Breast epithelium (tissue), 4 donors: ENCODE measurements around the gene PSMD8. TPM values are rescaled to one million over a fixed set of nuclear protein-coding genes. Genes with fewer than 3 reads are reported as not detected.

Source experiments
- DNase-seq, 2 donors: peaks; one replicate each; pipeline ENCODE4 v3.0.0-alpha.2; 2019; ENCODE audit warnings: low spot score in 2 of 2
- H3K27ac ChIP-seq, 2 donors: fragments of 200-600 bp; sonication (generic) in 1 of 2; one replicate each; pipeline ENCODE4 v1.5.1; 2016 to 2019; ENCODE audit warnings: mild to moderate bottlenecking in 1 of 2
- H3K27me3 ChIP-seq, 2 donors: fragments of 200-600 bp; sonication (generic) in 1 of 2; one replicate each; pipeline versions ENCODE4 v1.5.1 to v1.6.0; 2017 to 2019; ENCODE audit warnings: control low read depth in 1 of 2, mild to moderate bottlenecking in 1 of 2
- H3K36me3 ChIP-seq: fragments of 200-600 bp; one replicate; pipeline ENCODE4 v1.5.1; 2019
- H3K4me1 ChIP-seq, 2 donors: fragments of 200-600 bp; sonication (generic); one replicate each; pipeline ENCODE4 v1.5.1; 2016 to 2019; ENCODE audit warnings: control low read depth in 1 of 2
- H3K4me3 ChIP-seq, 3 donors: fragments of 200-600 bp; sonication (generic); 1 replicate in 2 of 3; 2 replicates in 1 of 3; pipeline ENCODE4 v1.5.1; 2016 to 2019; ENCODE audit warnings: mild to moderate bottlenecking in 3 of 3, moderate library complexity in 2 of 3
- H3K9me3 ChIP-seq, 2 donors: fragments of 200-600 bp; sonication (generic) in 1 of 2; one replicate each; pipeline ENCODE4 v1.5.1; 2016 to 2019; ENCODE audit warnings: control low read depth in 1 of 2
- POLR2A ChIP-seq: fragments of 450-650 bp; IDR thresholded peaks from one replicate; pipeline ENCODE4 v1.6.1; 2016; ENCODE audit warnings: antibody characterized with exemption, mild to moderate bottlenecking, moderate library complexity
- POLR2AphosphoS5 ChIP-seq, 3 donors: sonication (generic); formaldehyde crosslinking; IDR thresholded peaks; one replicate each; pipeline ENCODE4 v1.6.1; 2017; ENCODE audit warnings: antibody characterized with exemption in 3 of 3
- intact Hi-C: fragments of 100-400 bp; cut with DNase I; formaldehyde crosslinking; loops from one replicate; pipeline ENCODE4 v1.15.1; 2023; ENCODE audit warnings: low total_unique reads
- total RNA-seq, 3 donors: library from RNA; depleted of rRNA; stranded (reverse); fragments of >200 nt; gene quantifications; one replicate each; pipeline ENCODE4 v1.1.0, GENCODE V29; 2016
- TF ChIP-seq, protein P1 (sequence below), 3 donors: fragments of 450-650 bp; IDR thresholded peaks; one replicate each; pipeline ENCODE4 v1.5.1; 2016 to 2017; ENCODE audit warnings: antibody characterized with exemption in 3 of 3, mild to moderate bottlenecking in 3 of 3, moderate library complexity in 3 of 3

The PSMD8 gene
- total RNA-seq, 3 donors from 2014 or later: 203 to 598 (median 218) TPM

DNA sequence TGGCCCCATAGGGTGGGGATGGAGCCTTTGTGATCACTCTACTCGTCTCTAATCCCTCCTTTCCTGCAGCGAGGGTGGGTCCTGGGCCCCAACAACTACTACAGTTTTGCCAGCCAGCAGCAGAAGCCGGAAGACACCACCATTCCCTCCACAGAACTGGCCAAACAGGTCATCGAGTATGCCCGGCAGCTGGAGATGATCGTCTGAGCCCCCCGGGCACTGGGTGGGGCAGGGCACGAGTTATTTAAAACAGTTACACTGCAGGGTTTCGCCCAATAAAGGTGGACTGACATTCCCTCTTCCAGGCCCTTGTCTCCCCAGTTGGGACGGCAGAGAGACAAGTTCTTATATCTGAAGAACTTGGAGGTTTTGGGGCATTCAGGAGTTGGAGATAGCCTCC, 8.8 kb downstream of the PSMD8 start:
- H3K27ac ChIP-seq: no peak overlapping the region
- TF ChIP-seq, protein P1, sequence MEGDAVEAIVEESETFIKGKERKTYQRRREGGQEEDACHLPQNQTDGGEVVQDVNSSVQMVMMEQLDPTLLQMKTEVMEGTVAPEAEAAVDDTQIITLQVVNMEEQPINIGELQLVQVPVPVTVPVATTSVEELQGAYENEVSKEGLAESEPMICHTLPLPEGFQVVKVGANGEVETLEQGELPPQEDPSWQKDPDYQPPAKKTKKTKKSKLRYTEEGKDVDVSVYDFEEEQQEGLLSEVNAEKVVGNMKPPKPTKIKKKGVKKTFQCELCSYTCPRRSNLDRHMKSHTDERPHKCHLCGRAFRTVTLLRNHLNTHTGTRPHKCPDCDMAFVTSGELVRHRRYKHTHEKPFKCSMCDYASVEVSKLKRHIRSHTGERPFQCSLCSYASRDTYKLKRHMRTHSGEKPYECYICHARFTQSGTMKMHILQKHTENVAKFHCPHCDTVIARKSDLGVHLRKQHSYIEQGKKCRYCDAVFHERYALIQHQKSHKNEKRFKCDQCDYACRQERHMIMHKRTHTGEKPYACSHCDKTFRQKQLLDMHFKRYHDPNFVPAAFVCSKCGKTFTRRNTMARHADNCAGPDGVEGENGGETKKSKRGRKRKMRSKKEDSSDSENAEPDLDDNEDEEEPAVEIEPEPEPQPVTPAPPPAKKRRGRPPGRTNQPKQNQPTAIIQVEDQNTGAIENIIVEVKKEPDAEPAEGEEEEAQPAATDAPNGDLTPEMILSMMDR (IDR thresholded peaks at IDR 0.05): no peak
- TF ChIP-seq POLR2AphosphoS5 (IDR thresholded peaks at IDR 0.05) (no peak), POLR2A (no peak)
- peaks cover 0 to 6% of the 10 kb centered on the region in 2 donors for H3K4me1 ChIP-seq
- no peaks in the 10 kb centered on the region for H3K27me3 ChIP-seq
- peaks cover 4% of the 10 kb centered on the region for H3K36me3 ChIP-seq
- H3K9me3 ChIP-seq: no peaks in the 10 kb centered on the region
- H3K4me3 ChIP-seq: no peak overlapping the region
- DNase-seq: no peak
- intact Hi-C loops: no loop called here

DNA sequence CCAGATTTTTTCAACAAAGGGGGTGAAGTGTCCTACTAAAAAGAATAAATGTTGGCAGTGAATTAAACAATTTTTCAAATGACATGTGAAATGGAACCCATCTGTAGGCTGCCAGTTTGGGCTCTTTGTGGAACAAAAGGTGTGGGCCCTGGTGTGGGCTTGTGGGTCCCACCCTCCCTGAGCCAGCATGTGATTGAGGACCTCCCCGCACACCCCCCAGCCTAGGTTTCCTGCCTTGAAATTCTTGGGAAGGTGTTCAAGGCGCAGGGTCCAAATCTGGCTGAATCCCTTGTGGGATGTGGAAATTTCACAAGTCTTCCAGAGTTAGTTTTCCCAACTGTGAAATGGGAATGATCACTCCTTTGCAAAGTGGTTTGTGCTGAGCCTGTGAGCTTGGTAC, 9.4 kb downstream of the PSMD8 start:
- H3K4me1 ChIP-seq: peaks cover 0 to 6% of the 10 kb centered on the region in 2 donors
- intact Hi-C loops: no loop called here
- DNase-seq: no peak
- H3K36me3 ChIP-seq: peaks cover 4% of the 10 kb centered on the region
- no peaks in the 10 kb centered on the region for H3K27me3 ChIP-seq
- no peaks in the 10 kb centered on the region for H3K9me3 ChIP-seq
- H3K4me3 ChIP-seq: no peak overlapping the region
- TF ChIP-seq, protein P1 (IDR thresholded peaks at IDR 0.05): no peak
- TF ChIP-seq POLR2A (no peak), POLR2AphosphoS5 (IDR thresholded peaks at IDR 0.05) (no peak)
- H3K27ac ChIP-seq: no peak overlapping the region

DNA sequence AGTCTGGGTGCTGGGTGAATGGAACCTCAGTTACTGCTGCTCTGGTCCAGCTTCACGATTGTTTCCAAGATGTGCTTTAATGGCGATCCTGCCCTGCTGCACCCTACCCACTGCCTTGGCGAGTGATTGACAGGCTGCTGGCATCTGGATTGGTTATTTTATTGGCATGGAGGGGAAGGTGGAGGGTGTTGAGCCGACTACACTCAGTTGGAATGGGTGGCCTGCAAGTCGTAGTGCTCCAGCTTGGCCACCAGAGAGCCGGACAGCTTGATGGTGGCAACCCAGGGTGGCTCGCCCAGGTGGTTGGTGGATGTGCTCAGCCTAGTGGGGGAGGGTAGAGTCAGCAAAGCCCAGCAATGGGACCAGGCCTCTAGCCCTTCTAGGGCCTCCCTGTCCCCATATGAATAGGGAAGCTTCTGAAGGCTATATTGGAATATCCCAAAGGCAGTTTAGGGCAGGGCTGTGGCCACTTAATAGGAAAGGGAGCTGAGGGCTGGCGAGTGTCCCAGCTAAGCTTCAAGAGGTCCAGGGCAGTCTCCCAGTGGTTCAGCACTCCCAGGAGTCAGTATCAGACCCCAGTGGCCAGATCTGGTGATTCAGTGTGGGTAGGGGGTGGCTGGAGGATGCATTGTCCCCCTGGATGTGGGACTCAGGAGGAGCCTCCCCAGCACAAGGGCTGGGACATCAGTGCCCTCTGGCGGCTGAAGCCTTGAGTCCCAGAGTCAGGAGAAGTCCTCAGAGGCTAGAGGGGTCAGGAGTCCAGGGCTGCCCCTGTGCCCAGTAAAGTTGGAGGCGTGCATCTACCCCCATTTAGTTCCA, 10.0 kb downstream of the PSMD8 start:
- TF ChIP-seq, protein P1 (IDR thresholded peaks at IDR 0.05): no peak
- TF ChIP-seq POLR2A: no peak
- TF ChIP-seq POLR2AphosphoS5 (IDR thresholded peaks at IDR 0.05): no peak
- peaks cover 0 to 6% of the 10 kb centered on the region in 2 donors for H3K4me1 ChIP-seq

DNA sequence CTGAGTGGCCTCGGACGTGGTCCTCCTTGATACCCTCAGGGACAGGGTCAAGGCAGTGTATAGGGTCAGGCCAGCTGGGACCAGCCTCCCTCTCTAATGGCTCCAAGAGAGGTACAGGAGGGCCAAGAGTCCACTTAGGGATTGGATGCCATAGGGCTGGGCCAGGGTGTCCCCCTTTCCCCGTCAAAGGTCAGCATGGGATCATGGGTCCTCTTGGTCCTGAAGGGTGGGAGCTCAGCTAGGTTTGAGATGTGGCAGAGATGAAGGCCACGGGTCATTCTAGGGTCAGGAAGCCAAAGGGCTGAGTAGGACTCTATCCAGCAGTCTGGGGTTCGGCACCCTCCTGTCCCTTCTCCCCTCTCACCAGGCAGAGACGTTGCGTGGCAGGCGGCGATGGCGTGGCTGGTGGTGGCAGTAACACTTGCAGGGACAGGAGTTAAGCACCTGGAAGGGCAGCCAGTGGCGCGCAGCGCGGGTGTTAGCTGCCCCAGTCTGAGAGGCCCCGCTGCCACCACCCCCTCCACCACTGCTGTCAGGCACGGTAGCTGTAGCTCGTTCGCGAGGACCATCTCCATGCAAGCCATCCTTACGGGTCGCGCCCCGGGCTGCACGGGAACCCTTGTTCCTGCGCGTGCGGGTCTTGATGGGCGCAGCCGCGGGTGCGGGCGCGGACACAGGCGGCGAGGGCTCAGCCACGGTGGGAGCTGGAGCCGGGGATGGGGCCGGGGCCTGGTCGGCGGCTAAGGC, 10.9 kb downstream of the PSMD8 start:
- no peak for DNase-seq
- intact Hi-C loops: no loop called here
- TF ChIP-seq, protein P1 (IDR thresholded peaks at IDR 0.05): no peak
- TF ChIP-seq POLR2AphosphoS5 (IDR thresholded peaks at IDR 0.05): no peak
- no peak for TF ChIP-seq POLR2A
- no peak overlapping the region for H3K4me3 ChIP-seq
- H3K36me3 ChIP-seq: peaks cover 4% of the 10 kb centered on the region
- no peaks in the 10 kb centered on the region for H3K27me3 ChIP-seq
- H3K4me1 ChIP-seq: peaks cover 0 to 6% of the 10 kb centered on the region in 2 donors
- no peaks in the 10 kb centered on the region for H3K9me3 ChIP-seq
- H3K27ac ChIP-seq: no peak overlapping the region

More for the DNA sequence above, 10.0 kb downstream of the PSMD8 start:
- Histone ChIP-seq H3K36me3 (peaks cover 4% of the 10 kb centered on the region), H3K27ac (no peak overlapping the region), H3K9me3 (no peaks in the 10 kb centered on the region), H3K27me3 (no peaks in the 10 kb centered on the region), H3K4me3 (no peak overlapping the region)
- no peak for DNase-seq
- intact Hi-C loops: no loop called here

DNA sequence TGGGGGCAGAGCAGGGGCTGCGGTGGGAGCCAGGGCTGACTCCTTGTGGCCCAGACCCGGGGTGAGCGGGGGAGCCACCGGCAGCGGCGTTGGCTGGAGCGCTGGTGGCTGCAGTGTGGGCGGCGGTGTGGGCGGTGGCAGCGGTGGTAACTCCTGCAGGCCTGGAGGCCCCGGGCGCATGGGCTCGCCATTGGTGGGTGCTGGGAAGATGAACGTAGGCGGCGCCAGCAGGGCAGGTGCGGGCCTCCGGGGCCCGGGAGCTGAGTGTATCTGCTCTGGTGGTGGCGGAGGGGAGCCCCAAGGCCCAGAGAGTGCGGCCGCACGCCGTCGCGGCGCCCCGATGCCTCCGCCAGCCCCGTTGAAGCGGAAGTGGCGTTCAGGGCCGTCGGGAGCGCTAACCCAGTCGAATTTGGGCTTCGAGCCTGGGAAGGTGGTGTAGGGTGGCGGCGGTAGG, 11.5 kb downstream of the PSMD8 start:
- Histone ChIP-seq H3K4me3 (no peak overlapping the region), H3K9me3 (no peaks in the 10 kb centered on the region), H3K4me1 (peaks cover 0 to 6% of the 10 kb centered on the region in 2 donors), H3K27ac (no peak overlapping the region), H3K27me3 (no peaks in the 10 kb centered on the region), H3K36me3 (peaks cover 3% of the 10 kb centered on the region)
- no peak for DNase-seq
- TF ChIP-seq POLR2A: no peak
- TF ChIP-seq, protein P1 (IDR thresholded peaks at IDR 0.05): no peak
- no peak for TF ChIP-seq POLR2AphosphoS5 (IDR thresholded peaks at IDR 0.05)
- intact Hi-C loops: no loop called here
